ENCODE measurements around the gene HSPA1L.

HSPA1L gene

DNA sequence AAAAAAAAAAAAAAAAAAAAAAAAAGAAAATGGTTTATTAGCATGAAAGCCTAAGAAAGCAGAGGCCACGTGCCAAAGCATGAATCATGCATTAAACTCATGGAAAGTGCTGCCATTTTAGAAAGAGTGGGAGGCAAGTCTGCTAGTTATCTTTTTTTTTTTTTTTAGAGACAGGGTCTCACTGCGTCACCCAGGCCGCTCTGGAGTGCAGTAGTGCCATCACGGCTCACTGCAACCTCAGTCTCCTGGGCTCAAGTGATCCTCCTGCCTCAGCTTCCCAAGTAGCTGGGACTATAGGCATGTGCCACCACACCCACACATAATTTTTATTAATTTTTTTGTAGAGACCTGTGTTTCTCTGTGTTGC, 43.1 kb downstream of the HSPA1L start:
- TF ChIP-seq FOXP2 (optimal IDR thresholded peaks at IDR 0.05; ENCODE audit: borderline replicate concordance, extremely low read depth, extremely low read length, insufficient read depth) (no peak), POLR2AphosphoS5 (IDR thresholded peaks at IDR 0.05; ENCODE audit: low read depth, low read length) (no peak), SIN3A (IDR thresholded peaks at IDR 0.05; ENCODE audit: borderline replicate concordance, insufficient read depth, low read length) (no peak), TAF1 (IDR thresholded peaks at IDR 0.05; ENCODE audit: borderline replicate concordance, insufficient read depth, low read length) (no peak)
- TF ChIP-seq, protein P1, sequence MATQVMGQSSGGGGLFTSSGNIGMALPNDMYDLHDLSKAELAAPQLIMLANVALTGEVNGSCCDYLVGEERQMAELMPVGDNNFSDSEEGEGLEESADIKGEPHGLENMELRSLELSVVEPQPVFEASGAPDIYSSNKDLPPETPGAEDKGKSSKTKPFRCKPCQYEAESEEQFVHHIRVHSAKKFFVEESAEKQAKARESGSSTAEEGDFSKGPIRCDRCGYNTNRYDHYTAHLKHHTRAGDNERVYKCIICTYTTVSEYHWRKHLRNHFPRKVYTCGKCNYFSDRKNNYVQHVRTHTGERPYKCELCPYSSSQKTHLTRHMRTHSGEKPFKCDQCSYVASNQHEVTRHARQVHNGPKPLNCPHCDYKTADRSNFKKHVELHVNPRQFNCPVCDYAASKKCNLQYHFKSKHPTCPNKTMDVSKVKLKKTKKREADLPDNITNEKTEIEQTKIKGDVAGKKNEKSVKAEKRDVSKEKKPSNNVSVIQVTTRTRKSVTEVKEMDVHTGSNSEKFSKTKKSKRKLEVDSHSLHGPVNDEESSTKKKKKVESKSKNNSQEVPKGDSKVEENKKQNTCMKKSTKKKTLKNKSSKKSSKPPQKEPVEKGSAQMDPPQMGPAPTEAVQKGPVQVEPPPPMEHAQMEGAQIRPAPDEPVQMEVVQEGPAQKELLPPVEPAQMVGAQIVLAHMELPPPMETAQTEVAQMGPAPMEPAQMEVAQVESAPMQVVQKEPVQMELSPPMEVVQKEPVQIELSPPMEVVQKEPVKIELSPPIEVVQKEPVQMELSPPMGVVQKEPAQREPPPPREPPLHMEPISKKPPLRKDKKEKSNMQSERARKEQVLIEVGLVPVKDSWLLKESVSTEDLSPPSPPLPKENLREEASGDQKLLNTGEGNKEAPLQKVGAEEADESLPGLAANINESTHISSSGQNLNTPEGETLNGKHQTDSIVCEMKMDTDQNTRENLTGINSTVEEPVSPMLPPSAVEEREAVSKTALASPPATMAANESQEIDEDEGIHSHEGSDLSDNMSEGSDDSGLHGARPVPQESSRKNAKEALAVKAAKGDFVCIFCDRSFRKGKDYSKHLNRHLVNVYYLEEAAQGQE (IDR thresholded peaks at IDR 0.05; ENCODE audit: insufficient read depth in 1 of 2, low read depth in 2 of 2, low read length in 2 of 2) = no peak

DNA sequence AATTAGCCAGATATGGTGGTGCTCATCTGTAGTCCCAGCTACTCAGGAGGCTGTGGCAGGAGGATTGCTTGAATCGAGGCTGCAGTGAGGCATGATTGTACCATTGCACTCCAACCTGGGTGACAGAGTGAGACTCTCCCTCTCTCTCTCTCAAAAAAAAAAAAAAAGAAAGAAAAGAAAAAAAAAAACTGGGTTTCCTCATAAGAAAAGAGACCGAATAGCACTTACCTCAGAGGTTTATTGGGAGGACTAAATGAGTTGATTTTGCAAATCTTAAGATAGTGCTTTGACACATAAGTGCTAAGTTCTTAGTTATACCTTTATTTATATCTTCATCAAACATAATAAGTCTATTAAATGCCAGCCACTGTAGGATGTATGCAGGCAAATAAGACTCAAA, 44.2 kb downstream of the HSPA1L start:
- no peak for TF ChIP-seq FOXP2 (optimal IDR thresholded peaks at IDR 0.05; ENCODE audit: borderline replicate concordance, extremely low read depth, extremely low read length, insufficient read depth)
- no peak for TF ChIP-seq TAF1 (IDR thresholded peaks at IDR 0.05; ENCODE audit: borderline replicate concordance, insufficient read depth, low read length)
- TF ChIP-seq, protein P1 (IDR thresholded peaks at IDR 0.05; ENCODE audit: insufficient read depth in 1 of 2, low read depth in 2 of 2, low read length in 2 of 2) = no peak

DNA sequence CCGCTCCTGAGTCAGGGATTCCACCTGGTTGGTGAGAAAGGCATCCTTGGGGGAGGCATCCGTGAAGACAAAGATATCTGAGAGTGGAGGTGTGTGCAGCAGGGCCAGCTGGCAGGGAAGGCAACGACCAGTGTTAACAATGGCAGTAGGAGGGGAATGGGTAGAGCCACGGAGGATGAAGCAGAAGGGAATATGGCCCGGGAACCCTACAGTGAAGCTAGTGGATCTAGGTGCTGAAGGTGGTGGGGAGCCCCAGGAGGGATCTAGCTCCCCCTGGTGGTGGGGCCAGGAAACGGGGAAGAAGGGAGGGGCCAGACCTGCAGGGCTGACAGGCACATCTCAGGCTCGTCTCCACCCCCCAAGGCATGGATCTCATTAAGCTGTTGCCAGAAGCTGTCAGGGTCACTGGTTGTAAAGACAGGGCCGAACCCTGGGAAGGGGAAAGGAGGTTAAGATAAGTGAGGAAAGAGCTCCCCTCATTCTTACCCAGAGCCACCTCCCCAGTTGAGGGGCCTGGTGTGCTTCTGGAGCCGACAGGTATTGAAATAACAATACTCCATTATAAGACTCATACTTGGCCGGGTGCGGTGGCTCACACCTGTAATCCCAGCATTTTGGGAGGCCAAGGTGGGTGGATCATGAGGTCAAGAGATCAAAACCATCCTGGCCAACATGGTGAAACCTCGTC, 45.3 kb downstream of the HSPA1L start:
- TF ChIP-seq TAF1 (IDR thresholded peaks at IDR 0.05; ENCODE audit: borderline replicate concordance, insufficient read depth, low read length) (no peak), FOXP2 (optimal IDR thresholded peaks at IDR 0.05; ENCODE audit: borderline replicate concordance, extremely low read depth, extremely low read length, insufficient read depth) (no peak), SIN3A (IDR thresholded peaks at IDR 0.05; ENCODE audit: borderline replicate concordance, insufficient read depth, low read length) (no peak), POLR2AphosphoS5 (IDR thresholded peaks at IDR 0.05; ENCODE audit: low read depth, low read length) (no peak)
- TF ChIP-seq, protein P1 (IDR thresholded peaks at IDR 0.05; ENCODE audit: insufficient read depth in 1 of 2, low read depth in 2 of 2, low read length in 2 of 2) = no peak

DNA sequence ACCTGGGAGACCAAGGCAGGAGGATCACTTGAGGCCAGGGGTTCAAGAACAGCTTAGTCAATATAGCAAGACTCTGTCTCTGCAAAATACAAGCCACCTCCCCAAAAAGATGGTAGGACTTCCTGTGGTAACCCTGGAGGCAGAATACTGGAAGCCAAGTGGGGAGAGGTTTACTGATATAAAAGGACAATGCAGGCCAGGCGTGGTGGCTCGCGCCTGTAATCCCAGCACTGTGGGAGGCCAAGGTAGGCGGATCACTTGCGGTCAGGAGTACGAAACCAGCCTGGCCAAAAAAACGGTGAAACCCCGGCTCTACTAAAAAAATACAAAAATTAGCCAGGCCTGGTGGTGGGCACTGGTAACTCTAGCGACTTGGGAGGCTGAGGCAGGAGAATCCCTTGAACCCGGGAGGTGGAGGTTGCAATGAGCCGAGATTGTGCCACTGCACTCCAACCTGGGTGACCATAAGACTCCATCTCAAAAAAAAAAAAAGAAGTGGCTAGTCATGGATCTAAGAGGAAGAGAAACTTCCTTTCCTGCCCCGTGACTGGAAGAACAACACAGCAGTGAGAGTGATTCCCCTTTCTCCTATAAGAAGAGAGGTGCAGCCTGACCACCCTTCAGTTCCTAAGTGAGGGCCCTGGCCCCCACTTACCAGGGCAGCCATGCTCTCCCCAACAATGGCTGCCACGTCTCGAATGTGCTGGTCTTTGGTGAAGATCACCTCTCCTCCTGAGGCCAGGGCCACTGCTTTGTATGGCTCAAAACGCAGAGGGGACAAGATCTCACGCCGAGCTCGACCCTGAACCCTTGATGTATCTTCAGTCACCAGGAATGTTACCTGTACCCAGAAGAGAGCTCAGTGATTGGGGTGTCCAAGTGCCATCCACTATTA, 46.5 kb downstream of the HSPA1L start:
- TF ChIP-seq POLR2AphosphoS5 (IDR thresholded peaks at IDR 0.05; ENCODE audit: low read depth, low read length) (no peak), FOXP2 (optimal IDR thresholded peaks at IDR 0.05; ENCODE audit: borderline replicate concordance, extremely low read depth, extremely low read length, insufficient read depth) (no peak), TAF1 (IDR thresholded peaks at IDR 0.05; ENCODE audit: borderline replicate concordance, insufficient read depth, low read length) (no peak), SIN3A (IDR thresholded peaks at IDR 0.05; ENCODE audit: borderline replicate concordance, insufficient read depth, low read length) (no peak)
- TF ChIP-seq, protein P1 (IDR thresholded peaks at IDR 0.05; ENCODE audit: insufficient read depth in 1 of 2, low read depth in 2 of 2, low read length in 2 of 2) = no peak
